KMS-11 (cell line): ENCODE measurements around the gene LMOD2.

Experiments used
- H2AFZ ChIP-seq: fragments of 200-600 bp; sonication (generic); 2 replicates; pipeline ENCODE4 v1.6.1; 2016; ENCODE audit warnings: antibody characterized with exemption, mixed run types, low read depth
- H3K27ac ChIP-seq: fragments of 200-600 bp; sonication (generic); 2 replicates; pipeline ENCODE4 v1.6.1; 2016; ENCODE audit warnings: mild to moderate bottlenecking, mixed run types
- H3K27me3 ChIP-seq: fragments of 200-600 bp; sonication (generic); 2 replicates; pipeline ENCODE4 v1.6.1; 2017; ENCODE audit warnings: mild to moderate bottlenecking, low read depth, mixed run types, moderate library complexity; ENCODE audit not compliant: insufficient read depth
- H3K36me3 ChIP-seq: fragments of 200-600 bp; sonication (generic); 2 replicates; pipeline ENCODE4 v1.6.1; 2017; ENCODE audit warnings: mild to moderate bottlenecking, mixed run types; ENCODE audit not compliant: insufficient read depth
- H3K4me1 ChIP-seq: fragments of 200-600 bp; sonication (generic); 2 replicates; pipeline ENCODE4 v1.6.1; 2016; ENCODE audit warnings: mild to moderate bottlenecking, low read depth, mixed run types; ENCODE audit not compliant: poor library complexity, severe bottlenecking
- H3K4me2 ChIP-seq: fragments of 200-600 bp; sonication (generic); 2 replicates; pipeline ENCODE4 v1.7.0; 2016; ENCODE audit warnings: mild to moderate bottlenecking, mixed run types
- H3K4me3 ChIP-seq: fragments of 200-600 bp; sonication (generic); IDR thresholded peaks from 2 replicates; pipeline ENCODE4 v1.6.1; 2017; ENCODE audit warnings: low read depth, low read length, mixed read lengths; ENCODE audit not compliant: insufficient read depth
- H3K79me2 ChIP-seq: fragments of 200-600 bp; sonication (generic); 2 replicates; pipeline ENCODE4 v1.6.1; 2016; ENCODE audit warnings: low read depth, mixed run types; ENCODE audit not compliant: insufficient read depth
- H3K9ac ChIP-seq: fragments of 200-600 bp; sonication (generic); 2 replicates; pipeline ENCODE4 v1.6.1; 2016; ENCODE audit warnings: mild to moderate bottlenecking, mixed run types
- H4K20me1 ChIP-seq: fragments of 200-600 bp; sonication (generic); 2 replicates; pipeline ENCODE4 v1.6.1; 2016; ENCODE audit warnings: mild to moderate bottlenecking, mixed run types; ENCODE audit not compliant: insufficient read depth
- TF ChIP-seq, protein P1 (sequence below): fragments of 200-600 bp; sonication (generic); conservative IDR thresholded peaks from 2 replicates; pipeline ENCODE4 v1.6.1; 2017; ENCODE audit warnings: low read depth, mild to moderate bottlenecking, antibody characterized with exemption, low read length, moderate library complexity, mixed read lengths

The LMOD2 gene

DNA sequence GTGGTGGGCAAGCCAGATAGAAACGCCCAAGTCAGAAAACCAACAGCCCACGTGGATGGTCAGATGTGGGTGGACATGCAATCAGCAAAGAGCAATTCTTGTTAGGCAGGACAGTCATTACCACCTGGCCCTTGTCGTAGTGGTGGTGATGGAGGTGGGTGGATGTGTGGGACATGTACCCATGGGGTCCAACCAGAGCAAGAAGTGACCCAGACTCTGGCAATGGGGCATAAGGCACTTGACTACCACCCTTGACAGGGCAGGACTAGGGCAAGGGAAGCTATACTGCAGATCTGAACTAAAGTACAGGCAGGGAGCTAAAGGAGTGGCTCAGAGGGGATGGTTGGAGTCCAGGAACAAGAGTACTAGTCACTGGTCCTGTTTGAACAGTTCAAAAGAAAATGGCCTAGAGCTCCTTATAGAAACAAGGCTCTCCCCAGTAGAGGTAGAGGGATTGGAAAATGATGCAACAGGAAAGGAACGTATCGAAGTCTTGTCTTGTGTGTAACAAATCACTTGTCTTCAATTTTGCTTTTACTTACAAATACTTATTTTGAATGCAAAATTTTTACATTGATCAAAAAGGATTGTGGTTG lies 17.6 kb downstream of the LMOD2 start:
- Histone ChIP-seq H3K36me3 (no peaks in the 10 kb centered on the region), H3K79me2 (no peaks in the 10 kb centered on the region), H3K4me1 (no peaks in the 10 kb centered on the region), H3K9ac (no peak overlapping the region), H4K20me1 (no peaks in the 10 kb centered on the region), H3K4me2 (no peak overlapping the region), H3K27ac (no peak overlapping the region), H3K4me3 (no peak overlapping the region), H3K27me3 (no peaks in the 10 kb centered on the region), H2AFZ (no peak overlapping the region)
- TF ChIP-seq, protein P1, sequence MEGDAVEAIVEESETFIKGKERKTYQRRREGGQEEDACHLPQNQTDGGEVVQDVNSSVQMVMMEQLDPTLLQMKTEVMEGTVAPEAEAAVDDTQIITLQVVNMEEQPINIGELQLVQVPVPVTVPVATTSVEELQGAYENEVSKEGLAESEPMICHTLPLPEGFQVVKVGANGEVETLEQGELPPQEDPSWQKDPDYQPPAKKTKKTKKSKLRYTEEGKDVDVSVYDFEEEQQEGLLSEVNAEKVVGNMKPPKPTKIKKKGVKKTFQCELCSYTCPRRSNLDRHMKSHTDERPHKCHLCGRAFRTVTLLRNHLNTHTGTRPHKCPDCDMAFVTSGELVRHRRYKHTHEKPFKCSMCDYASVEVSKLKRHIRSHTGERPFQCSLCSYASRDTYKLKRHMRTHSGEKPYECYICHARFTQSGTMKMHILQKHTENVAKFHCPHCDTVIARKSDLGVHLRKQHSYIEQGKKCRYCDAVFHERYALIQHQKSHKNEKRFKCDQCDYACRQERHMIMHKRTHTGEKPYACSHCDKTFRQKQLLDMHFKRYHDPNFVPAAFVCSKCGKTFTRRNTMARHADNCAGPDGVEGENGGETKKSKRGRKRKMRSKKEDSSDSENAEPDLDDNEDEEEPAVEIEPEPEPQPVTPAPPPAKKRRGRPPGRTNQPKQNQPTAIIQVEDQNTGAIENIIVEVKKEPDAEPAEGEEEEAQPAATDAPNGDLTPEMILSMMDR, result no peak

DNA sequence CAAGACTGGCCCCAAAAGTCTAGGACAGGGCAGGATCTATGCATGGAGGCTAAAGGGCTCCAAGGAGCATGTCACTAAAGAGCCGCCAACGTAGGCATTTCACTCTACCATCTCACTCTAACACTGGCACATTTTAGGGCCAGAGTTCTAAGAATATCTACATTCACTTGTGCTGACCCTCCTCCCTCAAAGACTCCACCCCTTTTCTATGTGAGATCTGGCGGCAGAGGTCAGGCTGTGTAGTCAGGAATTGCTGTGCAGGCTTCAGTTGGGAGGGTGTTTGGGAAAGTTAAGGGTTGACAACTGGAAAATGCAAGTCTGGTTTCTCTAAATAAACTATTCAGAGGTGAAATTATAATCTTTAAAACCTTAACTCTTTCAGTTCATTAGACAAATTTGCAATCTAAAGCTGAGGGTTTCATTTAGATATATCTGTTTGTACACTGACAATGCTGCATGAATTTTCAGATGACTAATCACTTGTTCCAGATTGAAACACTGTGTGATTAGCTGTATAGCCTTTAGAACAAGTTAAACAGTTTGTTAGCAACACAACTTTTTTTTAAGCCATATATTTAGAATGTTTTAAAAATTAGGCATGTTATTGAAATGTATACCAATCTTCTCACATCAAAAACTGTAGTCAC lies 18.2 kb downstream of the LMOD2 start:
- no peaks in the 10 kb centered on the region for H3K27me3 ChIP-seq
- H3K4me1 ChIP-seq, result no peaks in the 10 kb centered on the region
- H2AFZ ChIP-seq, result no peak overlapping the region
- H3K4me3 ChIP-seq, result no peak overlapping the region
- no peak overlapping the region for H3K9ac ChIP-seq
- H3K79me2 ChIP-seq, result no peaks in the 10 kb centered on the region
- H3K27ac ChIP-seq, result no peak overlapping the region
- H4K20me1 ChIP-seq, result no peaks in the 10 kb centered on the region
- no peak overlapping the region for H3K4me2 ChIP-seq
- H3K36me3 ChIP-seq, result no peaks in the 10 kb centered on the region
- TF ChIP-seq, protein P1, result no peak

DNA sequence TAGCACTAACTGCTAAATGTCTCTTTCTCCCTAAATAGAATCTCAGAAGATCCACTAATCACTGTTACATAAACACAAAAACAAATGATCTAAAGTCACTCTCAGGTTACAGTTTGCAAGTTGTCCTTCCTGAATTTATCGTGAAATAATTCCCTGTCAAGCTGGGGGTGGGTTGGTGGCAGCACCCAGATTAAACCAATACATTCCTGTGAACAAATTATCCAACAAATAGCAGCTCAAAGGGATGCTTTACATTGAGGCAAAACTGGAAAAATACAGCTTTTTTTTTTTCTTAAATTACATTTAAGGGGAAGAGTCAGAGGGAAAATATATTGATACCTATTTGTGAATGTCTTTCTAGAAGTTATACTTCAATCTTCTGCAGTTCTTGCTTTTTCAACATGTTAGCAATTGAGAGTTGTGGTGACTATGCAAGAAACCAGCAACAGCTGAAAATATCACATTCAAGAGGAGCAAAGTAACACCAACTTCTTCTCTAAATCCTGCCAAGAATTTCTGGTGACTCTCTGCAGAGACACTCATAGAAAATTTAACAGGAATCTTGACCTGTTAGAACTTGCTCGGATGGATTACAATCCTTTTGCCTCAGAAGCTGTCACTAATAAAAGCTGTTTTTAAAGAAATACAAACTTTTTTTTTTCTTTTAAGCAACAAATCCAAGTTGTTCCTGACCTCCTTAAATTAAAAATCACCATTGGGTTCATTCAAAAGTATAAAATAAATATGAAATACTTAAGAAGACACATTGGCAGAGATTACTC lies 18.9 kb downstream of the LMOD2 start:
- Histone ChIP-seq H3K4me2 (no peak overlapping the region), H3K4me1 (no peaks in the 10 kb centered on the region), H3K79me2 (no peaks in the 10 kb centered on the region), H3K36me3 (no peaks in the 10 kb centered on the region), H3K4me3 (no peak overlapping the region), H2AFZ (no peak overlapping the region), H3K27ac (no peak overlapping the region), H3K27me3 (no peaks in the 10 kb centered on the region), H4K20me1 (no peaks in the 10 kb centered on the region), H3K9ac (no peak overlapping the region)
- TF ChIP-seq, protein P1, result no peak

DNA sequence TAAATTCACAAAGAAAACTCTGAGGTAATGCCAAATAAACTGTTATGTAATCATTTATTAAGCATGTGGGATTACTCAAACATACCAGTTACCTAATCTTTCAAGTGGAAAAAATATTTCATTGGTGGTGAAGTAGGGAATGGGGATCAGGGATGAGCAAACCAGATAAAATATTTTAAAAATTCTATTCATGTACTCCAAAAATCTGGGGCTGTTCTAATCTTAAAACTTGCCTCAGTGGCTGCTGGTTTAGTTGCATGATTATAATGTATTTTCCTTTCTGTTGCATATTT lies 19.5 kb downstream of the LMOD2 start:
- no peaks in the 10 kb centered on the region for H3K36me3 ChIP-seq
- no peaks in the 10 kb centered on the region for H3K79me2 ChIP-seq
- H4K20me1 ChIP-seq, result no peaks in the 10 kb centered on the region
- no peak overlapping the region for H3K4me2 ChIP-seq
- H3K4me3 ChIP-seq, result no peak overlapping the region
- no peak overlapping the region for H2AFZ ChIP-seq
- no peak overlapping the region for H3K27ac ChIP-seq
- TF ChIP-seq, protein P1, result no peak
- no peaks in the 10 kb centered on the region for H3K4me1 ChIP-seq
- H3K9ac ChIP-seq, result no peak overlapping the region
- no peaks in the 10 kb centered on the region for H3K27me3 ChIP-seq
